Mesodermal cell (in vitro differentiated cells): ENCODE results near the gene GUCY2D.
"Not testable (repeated sequence)": the region's sequence is repeated elsewhere in the genome, so short reads cannot be mapped to it uniquely, and the experiment has no call there.

Experiments
- H3K27ac ChIP-seq: 2 replicates; pipeline ENCODE4 v1.7.0; 2013; ENCODE audit warnings: mild to moderate bottlenecking, low read depth, low read length, moderate library complexity; ENCODE audit not compliant: severe bottlenecking
- H3K36me3 ChIP-seq: 2 replicates; pipeline ENCODE4 v1.7.1; 2013; ENCODE audit warnings: mild to moderate bottlenecking, low read length, moderate library complexity; ENCODE audit not compliant: control insufficient read depth, insufficient read depth
- H3K4me1 ChIP-seq: one replicate; pipeline ENCODE4 v1.7.1; 2013; ENCODE audit warnings: mild to moderate bottlenecking, low read length; ENCODE audit not compliant: insufficient read depth, control insufficient read depth, poor library complexity, severe bottlenecking
- H3K4me3 ChIP-seq: 2 replicates; pipeline ENCODE4 v1.7.0; 2013; ENCODE audit warnings: low read length, control low read depth, mild to moderate bottlenecking; ENCODE audit not compliant: insufficient read depth, poor library complexity, severe bottlenecking; ENCODE audit errors: extremely low read depth
- H3K9me3 ChIP-seq: 2 replicates; pipeline ENCODE4 v1.7.1; 2013; ENCODE audit warnings: mild to moderate bottlenecking, low read length, moderate library complexity; ENCODE audit not compliant: control insufficient read depth
- WGBS, 2 experiments: methylation state at CpG; one replicate each; pipeline ENCODE4 v1.1.5; 2013; ENCODE audit warnings: missing lambda C conversion rate in 2 of 2; ENCODE audit not compliant: insufficient coverage in 2 of 2; 5-methylcytosine and 5-hydroxymethylcytosine counted together

GUCY2D gene

GRCh38 chr17:8059131-8059530 is 56.7 kb downstream of the GUCY2D start:
- Histone ChIP-seq H3K9me3 (no peaks in the 10 kb centered on the region), H3K4me3 (no peak overlapping the region), H3K4me1 (peaks cover 12% of the 10 kb centered on the region), H3K36me3 (no peaks in the 10 kb centered on the region), H3K27ac (no peak overlapping the region)
- 64 to 89% methylated on average over 5 to 7 of the region's 7 CpGs for WGBS, 2 experiments

GRCh38 chr17:8060274-8060673 is 57.9 kb downstream of the GUCY2D start:
- H3K4me3 ChIP-seq, result no peak overlapping the region
- 6% methylated on average over 9 of the region's 10 CpGs for WGBS, 2 experiments
- H3K36me3 ChIP-seq, result no peaks in the 10 kb centered on the region
- no peaks in the 10 kb centered on the region for H3K9me3 ChIP-seq
- H3K4me1 ChIP-seq, result peaks cover 12% of the 10 kb centered on the region
- H3K27ac ChIP-seq, result no peak overlapping the region

GRCh38 chr17:8061851-8062250 is 59.4 kb downstream of the GUCY2D start:
- H3K4me1 ChIP-seq, H3K9me3 ChIP-seq, H3K27ac ChIP-seq, H3K36me3 ChIP-seq, H3K4me3 ChIP-seq: not testable (repeated sequence)
- WGBS, 2 experiments, result 12 to 17% methylated on average over 7 to 8 of the region's 8 CpGs

- WGBS, 2 experiments, result 19 to 20% methylated on average over 5 of the region's 8 CpGs
- Histone ChIP-seq H3K27ac (no peak overlapping the region), H3K4me3 (no peak overlapping the region), H3K4me1 (peaks cover 3% of the 10 kb centered on the region), H3K9me3 (no peaks in the 10 kb centered on the region), H3K36me3 (no peaks in the 10 kb centered on the region)
Observed at GRCh38 chr17:8062435-8062806, 60.0 kb downstream of the GUCY2D start.

- H3K36me3 ChIP-seq, result no peaks in the 10 kb centered on the region
- H3K4me1 ChIP-seq, result peaks cover 3% of the 10 kb centered on the region
- no peak overlapping the region for H3K27ac ChIP-seq
- no peaks in the 10 kb centered on the region for H3K9me3 ChIP-seq
- 2 to 5% methylated on average over 11 to 12 of the region's 15 CpGs for WGBS, 2 experiments
- no peak overlapping the region for H3K4me3 ChIP-seq
Observed at GRCh38 chr17:8062807-8063483, 60.5 kb downstream of the GUCY2D start.

DNA sequence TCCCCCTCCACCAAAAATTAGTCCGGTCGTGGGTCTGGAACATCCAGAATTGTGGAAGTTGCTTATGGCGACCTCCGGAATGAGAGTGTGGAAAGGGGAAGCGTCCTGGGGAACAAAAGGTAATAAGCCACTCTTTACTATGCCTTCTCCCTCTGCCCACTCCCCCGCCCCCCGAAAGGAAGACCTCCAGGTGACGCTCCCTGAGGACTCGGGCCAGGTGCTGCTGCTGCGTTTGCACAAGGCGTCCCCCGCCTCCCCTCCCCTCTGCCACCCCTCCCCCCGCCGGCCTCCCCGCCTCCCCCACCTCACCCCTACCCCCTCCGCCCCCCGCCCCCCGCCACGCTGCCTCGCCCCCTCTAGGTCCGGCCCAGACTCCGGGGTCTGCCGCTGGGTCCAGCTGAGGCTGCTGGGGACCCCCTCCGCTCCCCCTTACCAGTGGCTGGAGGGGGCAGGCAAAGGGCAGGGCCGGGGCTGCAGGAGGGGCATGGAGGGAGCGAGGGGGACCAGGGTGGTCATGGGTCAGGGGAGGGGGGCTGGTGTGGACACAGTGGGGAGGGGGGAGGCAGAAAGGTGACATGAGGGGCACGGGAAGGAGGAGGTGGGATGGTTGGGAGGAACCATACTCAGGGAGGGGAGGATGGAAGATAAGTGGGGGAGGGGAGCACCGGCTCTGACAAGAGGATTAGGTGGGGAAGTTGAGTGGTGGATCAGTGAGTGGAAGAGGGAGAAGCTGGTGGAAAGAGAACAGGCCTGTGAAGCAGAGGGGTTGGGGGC is 61.5 kb downstream of the GUCY2D start:
- no peaks in the 10 kb centered on the region for H3K9me3 ChIP-seq
- WGBS, 2 experiments, result 6 to 11% methylated on average over 3 to 9 of the region's 28 CpGs
- H3K4me3 ChIP-seq, result no peak overlapping the region
- H3K36me3 ChIP-seq, result no peaks in the 10 kb centered on the region
- peaks cover 3% of the 10 kb centered on the region for H3K4me1 ChIP-seq
- no peak overlapping the region for H3K27ac ChIP-seq

DNA sequence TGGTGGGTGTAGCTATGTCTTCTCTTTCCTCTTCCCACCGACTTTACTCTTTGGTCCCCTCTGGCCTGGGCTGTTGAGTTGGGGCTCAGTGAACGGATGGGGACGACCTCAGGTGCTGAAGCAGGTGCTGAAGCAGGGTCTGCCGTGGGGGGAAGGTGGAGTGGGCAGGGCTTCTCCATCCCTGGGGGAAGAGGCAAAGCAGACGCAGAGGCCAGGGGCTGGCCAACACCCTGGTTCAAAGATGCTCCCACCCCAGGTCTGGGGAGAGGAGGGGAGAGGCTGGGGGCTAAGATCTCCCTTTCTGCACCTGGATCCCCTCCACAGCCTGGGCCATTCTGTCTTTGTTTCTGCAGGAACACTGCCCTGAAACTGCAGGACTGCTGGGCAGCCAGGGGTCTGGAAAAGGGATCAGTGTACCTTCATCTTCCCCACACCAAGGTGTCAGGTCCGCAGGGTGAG is 62.2 kb downstream of the GUCY2D start:
- Histone ChIP-seq H3K36me3 (no peaks in the 10 kb centered on the region), H3K27ac (no peak overlapping the region), H3K4me1 (peaks cover 3% of the 10 kb centered on the region), H3K4me3 (no peak overlapping the region), H3K9me3 (no peaks in the 10 kb centered on the region)
- 100% methylated on average over 1 of the region's 6 CpGs; no CpG with 5 or more reads in 1 of the 2 experiments for WGBS, 2 experiments

- Histone ChIP-seq H3K9me3 (no peaks in the 10 kb centered on the region), H3K4me3 (no peak overlapping the region), H3K27ac (no peak overlapping the region), H3K4me1 (peaks cover 3% of the 10 kb centered on the region), H3K36me3 (no peaks in the 10 kb centered on the region)
- WGBS, 2 experiments, result 62 to 85% methylated on average over 9 to 14 of the region's 15 CpGs
Observed at GRCh38 chr17:8066841-8067775, 64.7 kb downstream of the GUCY2D start.

DNA sequence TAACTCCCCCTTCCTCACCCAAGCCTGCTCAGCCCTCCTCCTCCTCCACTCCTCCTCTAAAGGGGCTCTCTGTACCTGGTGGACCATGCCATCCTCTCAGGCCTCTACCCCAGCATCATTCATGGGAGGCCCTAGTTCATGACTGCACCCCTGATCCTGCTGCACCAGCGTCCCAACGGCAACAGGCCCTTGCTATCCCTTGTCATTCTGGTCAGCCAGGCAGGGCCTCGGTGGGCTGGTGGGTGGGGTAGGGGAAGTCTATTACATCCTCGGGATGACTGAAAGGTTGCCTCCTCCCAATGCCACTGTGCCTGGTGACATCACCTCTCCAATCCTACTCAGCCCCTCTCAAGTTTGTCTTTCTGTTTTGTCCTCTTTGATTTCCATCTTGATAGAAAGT is 65.4 kb downstream of the GUCY2D start:
- no peaks in the 10 kb centered on the region for H3K36me3 ChIP-seq
- H3K9me3 ChIP-seq, result no peaks in the 10 kb centered on the region
- peaks cover 3% of the 10 kb centered on the region for H3K4me1 ChIP-seq
- no peak overlapping the region for H3K27ac ChIP-seq
- 100% methylated on average over 1 of the region's 4 CpGs; no CpG with 5 or more reads in 1 of the 2 experiments for WGBS, 2 experiments
- no peak overlapping the region for H3K4me3 ChIP-seq

- Histone ChIP-seq H3K36me3 (no peaks in the 10 kb centered on the region), H3K4me3 (no peak overlapping the region), H3K9me3 (no peaks in the 10 kb centered on the region), H3K4me1 (peaks cover 2% of the 10 kb centered on the region), H3K27ac (no peak overlapping the region)
- 83 to 87% methylated on average over 3 of the region's 9 CpGs for WGBS, 2 experiments
Observed at GRCh38 chr17:8068736-8069586, 66.5 kb downstream of the GUCY2D start.
